H9 (cell line): ENCODE results near the gene AFG1L. TPM values are rescaled to one million over a fixed set of nuclear protein-coding genes. Genes with fewer than 3 reads are reported as not detected.

Experiments
- DNase-seq: peaks from one replicate; pipeline ENCODE4 v3.0.0-alpha.2; 2017
- H2AFZ ChIP-seq: one replicate; pipeline ENCODE4 v1.6.1; 2013; ENCODE audit warnings: mild to moderate bottlenecking, low read length, control low read depth, moderate library complexity
- H2AK5ac ChIP-seq: 2 replicates; pipeline ENCODE4 v1.6.1; 2013; ENCODE audit warnings: low read length, control low read depth, mixed read lengths; ENCODE audit not compliant: insufficient read length
- H2BK120ac ChIP-seq: one replicate; pipeline ENCODE4 v1.6.1; 2013; ENCODE audit warnings: low read depth, mild to moderate bottlenecking, low read length, control low read depth, inconsistent platforms; ENCODE audit not compliant: poor library complexity, severe bottlenecking
- H2BK12ac ChIP-seq: 2 replicates; pipeline ENCODE4 v1.6.1; 2013; ENCODE audit warnings: low read length, control low read depth, mixed read lengths, low read depth; ENCODE audit not compliant: insufficient read length
- H2BK15ac ChIP-seq: 2 replicates; pipeline ENCODE4 v1.6.1; 2013; ENCODE audit warnings: low read depth, low read length, control low read depth
- H2BK20ac ChIP-seq: one replicate; pipeline ENCODE4 v1.6.1; 2013; ENCODE audit warnings: low read depth, mild to moderate bottlenecking, low read length, control low read depth, inconsistent platforms; ENCODE audit not compliant: poor library complexity, severe bottlenecking
- H2BK5ac ChIP-seq: 2 replicates; pipeline ENCODE4 v1.6.1; 2013; ENCODE audit warnings: low read length, control low read depth, mixed read lengths; ENCODE audit not compliant: insufficient read length
- H3K14ac ChIP-seq: 2 replicates; pipeline ENCODE4 v1.6.1; 2013; ENCODE audit warnings: low read length, control low read depth; ENCODE audit not compliant: insufficient read depth
- H3K18ac ChIP-seq: 2 replicates; pipeline ENCODE4 v1.6.1; 2013; ENCODE audit warnings: low read depth, mild to moderate bottlenecking, mixed read lengths, low read length, control low read depth; ENCODE audit not compliant: insufficient read length
- H3K23ac ChIP-seq: 2 replicates; pipeline ENCODE4 v1.6.1; 2013; ENCODE audit warnings: low read length, control low read depth, mixed read lengths, low read depth; ENCODE audit not compliant: insufficient read length
- H3K23me2 ChIP-seq: 2 replicates; pipeline ENCODE4 v1.6.1; 2013; ENCODE audit warnings: low read depth, mild to moderate bottlenecking, mixed read lengths, low read length, control low read depth; ENCODE audit not compliant: insufficient read length, poor library complexity, severe bottlenecking
- H3K27ac ChIP-seq: 2 replicates; pipeline ENCODE4 v1.5.1; 2013; ENCODE audit warnings: low read length, control low read depth, mixed read lengths, low read depth; ENCODE audit not compliant: insufficient read length
- H3K27me3 ChIP-seq: 2 replicates; pipeline ENCODE4 v1.6.1; 2013; ENCODE audit warnings: low read length, control low read depth, inconsistent platforms; ENCODE audit not compliant: insufficient read depth
- H3K4ac ChIP-seq: 2 replicates; pipeline ENCODE4 v1.6.1; 2013; ENCODE audit warnings: low read depth, mild to moderate bottlenecking, control low read depth, inconsistent platforms, low read length, moderate library complexity
- H3K4me1 ChIP-seq: 2 replicates; pipeline ENCODE4 v1.6.1; 2013; ENCODE audit warnings: low read length, control low read depth, inconsistent platforms; ENCODE audit not compliant: insufficient read depth
- H3K4me2 ChIP-seq: 2 replicates; pipeline ENCODE4 v1.6.1; 2013; ENCODE audit warnings: low read length, control low read depth, mixed read lengths; ENCODE audit not compliant: insufficient read length, insufficient read depth
- H3K56ac ChIP-seq: 2 replicates; pipeline ENCODE4 v1.6.1; 2013; ENCODE audit warnings: low read depth, mild to moderate bottlenecking, mixed read lengths, low read length, control low read depth; ENCODE audit not compliant: insufficient read length
- H3K79me1 ChIP-seq: 2 replicates; pipeline ENCODE4 v1.6.1; 2013; ENCODE audit warnings: low read depth, mild to moderate bottlenecking, moderate library complexity, low read length, control low read depth, inconsistent platforms; ENCODE audit not compliant: insufficient read depth, poor library complexity, severe bottlenecking
- H3K79me2 ChIP-seq: 2 replicates; pipeline ENCODE4 v1.6.1; 2013; ENCODE audit warnings: low read length, control low read depth, inconsistent platforms; ENCODE audit not compliant: insufficient read depth
- H3K9ac ChIP-seq: 2 replicates; pipeline ENCODE4 v1.6.1; 2013; ENCODE audit warnings: low read length, control low read depth, mixed read lengths; ENCODE audit not compliant: insufficient read length; ENCODE audit errors: extremely low read depth
- H3K9me3 ChIP-seq: one replicate; pipeline ENCODE4 v1.6.1; 2013; ENCODE audit warnings: low read depth, low read length, inconsistent platforms; ENCODE audit not compliant: control insufficient read depth
- H3T11ph ChIP-seq: one replicate; pipeline ENCODE4 v1.6.1; 2013; ENCODE audit warnings: mild to moderate bottlenecking, low read length, control low read depth, inconsistent platforms
- H4K20me1 ChIP-seq: one replicate; pipeline ENCODE4 v1.6.1; 2013; ENCODE audit not compliant: control insufficient read depth, insufficient read length, insufficient read depth
- H4K5ac ChIP-seq: 2 replicates; pipeline ENCODE4 v1.6.1; 2013; ENCODE audit warnings: low read depth, mild to moderate bottlenecking, mixed read lengths, low read length, control low read depth; ENCODE audit not compliant: insufficient read length
- H4K8ac ChIP-seq: replicated peaks from 2 replicates; pipeline ENCODE4 v1.6.1; 2013; ENCODE audit warnings: low read length, control low read depth, mixed read lengths, low read depth; ENCODE audit not compliant: insufficient read length
- H4K91ac ChIP-seq: 2 replicates; pipeline ENCODE4 v1.6.1; 2013; ENCODE audit warnings: low read depth, mild to moderate bottlenecking, moderate library complexity, mixed read lengths, low read length, control low read depth; ENCODE audit not compliant: insufficient read length
- H3K27ac Mint-ChIP-seq, 3 experiments: 2 replicates in 2 of 3; 3 replicates in 1 of 3; pipeline ENCODE4 v1.8.0; 2020 to 2021; ENCODE audit warnings: mixed read lengths in 3 of 3, mild to moderate bottlenecking in 1 of 3, moderate library complexity in 1 of 3
- H3K27me3 Mint-ChIP-seq: 2 replicates; pipeline ENCODE4 v1.8.0; 2021; ENCODE audit warnings: low read depth, mild to moderate bottlenecking, moderate library complexity, mixed read lengths
- H3K36me3 Mint-ChIP-seq, 3 experiments: 2 replicates in 2 of 3; 3 replicates in 1 of 3; pipeline ENCODE4 v1.8.0; 2020 to 2021; ENCODE audit warnings: low read depth in 3 of 3, mixed read lengths in 3 of 3; ENCODE audit not compliant: insufficient read depth in 1 of 3
- H3K4me1 Mint-ChIP-seq, 2 experiments: 2 replicates each; pipeline ENCODE4 v1.8.0; 2020; ENCODE audit warnings: mixed read lengths in 2 of 2
- H3K4me3 Mint-ChIP-seq, 2 experiments: 2 replicates in 1 of 2; 3 replicates in 1 of 2; pipeline ENCODE4 v1.8.0; 2020 to 2021; ENCODE audit warnings: mild to moderate bottlenecking in 2 of 2, mixed read lengths in 2 of 2, moderate library complexity in 1 of 2
- H3K9me3 Mint-ChIP-seq, 2 experiments: 2 replicates in 1 of 2; 3 replicates in 1 of 2; pipeline ENCODE4 v1.8.0; 2020; ENCODE audit warnings: mild to moderate bottlenecking in 2 of 2, mixed read lengths in 2 of 2, moderate library complexity in 1 of 2
- total RNA-seq: library from RNA; stranded (reverse); gene quantifications from 2 replicates; pipeline ENCODE4 v1.2.1, GENCODE V29; 2021
- TF ChIP-seq, protein P1 (sequence below): fragments of 200-600 bp; sonication (generic); conservative IDR thresholded peaks from 3 replicates; pipeline ENCODE4 v1.8.0; 2021; ENCODE audit warnings: antibody characterized with exemption, mild to moderate bottlenecking

Gene AFG1L
- total RNA-seq, 1 experiment from 2014 or later: 4.7 TPM

DNA sequence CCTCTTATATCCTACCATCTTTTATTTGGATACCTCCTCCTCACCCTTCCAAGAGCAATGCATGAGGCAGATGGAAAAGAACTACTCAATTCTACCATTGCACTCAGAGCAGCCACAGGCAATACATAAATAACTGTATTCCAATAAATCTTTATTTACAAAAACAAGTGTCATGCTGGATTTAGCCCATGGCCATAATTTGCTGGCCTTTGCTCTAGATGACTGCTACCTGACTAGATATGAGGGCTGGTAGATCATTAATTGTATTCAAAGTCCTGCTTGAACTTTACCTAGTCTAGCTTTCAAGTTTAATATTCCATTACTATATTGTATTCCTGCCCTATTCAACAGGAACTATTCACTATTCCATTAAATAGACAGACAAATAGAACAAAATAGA, 37.1 kb downstream of the AFG1L start:
- Mint-ChIP-seq H3K36me3 (peaks cover 0 to 14% (median 10%) of the 10 kb centered on the region in 3 experiments; a peak in 3 of 7 replicates), H3K4me1 (no peaks in the 10 kb centered on the region), H3K27me3 (no peaks in the 10 kb centered on the region), H3K9me3 (no peaks in the 10 kb centered on the region), H3K27ac (no peak overlapping the region), H3K4me3 (no peak overlapping the region)
- Histone ChIP-seq H3K56ac (no peak overlapping the region), H2BK120ac (no peak overlapping the region), H3K4me2 (no peak overlapping the region), H4K5ac (no peak overlapping the region), H2BK20ac (no peak overlapping the region), H3K4me1 (no peaks in the 10 kb centered on the region), H3K18ac (no peak overlapping the region), H3K79me2 (no peaks in the 10 kb centered on the region), H3T11ph (no peak overlapping the region), H4K8ac (no peak overlapping the region), H3K9me3 (no peaks in the 10 kb centered on the region), H3K23me2 (no peaks in the 10 kb centered on the region), H2AFZ (no peak overlapping the region), H3K4ac (no peak overlapping the region), H3K27me3 (no peaks in the 10 kb centered on the region), H3K79me1 (no peaks in the 10 kb centered on the region), H2BK5ac (no peak overlapping the region), H2AK5ac (no peak overlapping the region), H4K91ac (no peak overlapping the region), H3K23ac (no peak overlapping the region), H3K9ac (no peak overlapping the region), H2BK15ac (no peak overlapping the region), H4K20me1 (no peaks in the 10 kb centered on the region), H2BK12ac (no peak overlapping the region), H3K14ac (no peak overlapping the region), H3K27ac (no peak overlapping the region)
- DNase-seq: no peak
- TF ChIP-seq, protein P1, sequence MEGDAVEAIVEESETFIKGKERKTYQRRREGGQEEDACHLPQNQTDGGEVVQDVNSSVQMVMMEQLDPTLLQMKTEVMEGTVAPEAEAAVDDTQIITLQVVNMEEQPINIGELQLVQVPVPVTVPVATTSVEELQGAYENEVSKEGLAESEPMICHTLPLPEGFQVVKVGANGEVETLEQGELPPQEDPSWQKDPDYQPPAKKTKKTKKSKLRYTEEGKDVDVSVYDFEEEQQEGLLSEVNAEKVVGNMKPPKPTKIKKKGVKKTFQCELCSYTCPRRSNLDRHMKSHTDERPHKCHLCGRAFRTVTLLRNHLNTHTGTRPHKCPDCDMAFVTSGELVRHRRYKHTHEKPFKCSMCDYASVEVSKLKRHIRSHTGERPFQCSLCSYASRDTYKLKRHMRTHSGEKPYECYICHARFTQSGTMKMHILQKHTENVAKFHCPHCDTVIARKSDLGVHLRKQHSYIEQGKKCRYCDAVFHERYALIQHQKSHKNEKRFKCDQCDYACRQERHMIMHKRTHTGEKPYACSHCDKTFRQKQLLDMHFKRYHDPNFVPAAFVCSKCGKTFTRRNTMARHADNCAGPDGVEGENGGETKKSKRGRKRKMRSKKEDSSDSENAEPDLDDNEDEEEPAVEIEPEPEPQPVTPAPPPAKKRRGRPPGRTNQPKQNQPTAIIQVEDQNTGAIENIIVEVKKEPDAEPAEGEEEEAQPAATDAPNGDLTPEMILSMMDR: no peak
